ENCODE results near the gene SRBD1.

Gene SRBD1

DNA sequence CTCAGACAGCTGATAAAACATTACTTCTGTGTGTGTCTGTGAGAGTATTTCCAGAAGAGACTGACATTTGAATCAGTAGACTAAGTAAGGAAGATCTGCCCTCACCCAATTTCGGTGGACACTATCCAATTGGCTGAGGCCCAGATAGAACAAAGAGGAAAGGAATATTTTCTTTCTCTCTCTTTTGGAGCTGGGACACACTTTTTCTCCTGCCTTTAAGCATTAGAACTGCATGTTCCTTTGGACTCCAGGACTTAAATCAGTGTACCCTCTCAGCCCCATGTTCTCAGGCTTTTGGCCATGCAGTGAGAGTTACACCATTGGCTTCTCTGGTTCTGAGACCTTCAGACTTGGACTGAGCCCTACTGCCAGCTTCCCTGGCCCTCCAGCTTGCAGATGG is 3.3 kb upstream of the SRBD1 start:
- H3K36me3 ChIP-seq (ENCODE audit: control insufficient read depth, insufficient read depth, low read length) = no peaks in the 10 kb centered on the region
- H3K4me1 ChIP-seq (ENCODE audit: control insufficient read depth, insufficient read depth, low read length) = peaks cover 6% of the 10 kb centered on the region
- no peak overlapping the region for H3K4me3 ChIP-seq (ENCODE audit: low read depth, low read length)

DNA sequence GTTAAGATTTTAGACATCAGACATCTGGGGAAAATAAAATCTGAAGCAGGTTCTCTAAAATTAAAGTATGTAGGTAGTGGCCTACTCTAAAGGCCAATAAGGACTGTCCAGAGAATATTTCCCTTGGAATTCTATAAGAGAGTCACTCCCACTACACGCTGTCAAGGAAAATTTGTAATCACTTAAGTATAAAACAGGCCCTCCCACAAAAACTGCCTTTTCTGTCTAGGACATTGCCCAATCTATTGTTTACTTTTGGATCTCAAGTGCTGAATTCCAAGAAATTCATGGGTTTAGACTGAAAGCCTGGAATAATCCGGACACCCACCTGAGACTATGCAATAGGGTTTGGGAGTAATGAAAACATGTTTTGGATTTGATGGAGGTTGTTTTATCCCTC is 1.7 kb upstream of the SRBD1 start:
- no peak overlapping the region for H3K4me3 ChIP-seq (ENCODE audit: low read depth, low read length)
- no peak overlapping the region for H3K9ac ChIP-seq (ENCODE audit: low read length)
- H3K36me3 ChIP-seq (ENCODE audit: control insufficient read depth, insufficient read depth, low read length) = no peaks in the 10 kb centered on the region
- no peak overlapping the region for H3K27ac ChIP-seq (ENCODE audit: low read depth, low read length)
- no peaks in the 10 kb centered on the region for H3K9me3 ChIP-seq (ENCODE audit: control insufficient read depth, insufficient read depth, low read depth, low read length)
- H3K4me1 ChIP-seq (ENCODE audit: control insufficient read depth, insufficient read depth, low read length) = peaks cover 8% of the 10 kb centered on the region
- no peaks in the 10 kb centered on the region for H3K27me3 ChIP-seq (ENCODE audit: control insufficient read depth, insufficient read depth, low read length)

More for the DNA sequence above, 3.3 kb upstream of the SRBD1 start:
- no peaks in the 10 kb centered on the region for H3K9me3 ChIP-seq (ENCODE audit: control insufficient read depth, insufficient read depth, low read depth, low read length)
- H3K27me3 ChIP-seq (ENCODE audit: control insufficient read depth, insufficient read depth, low read length) = no peaks in the 10 kb centered on the region
- H3K27ac ChIP-seq (ENCODE audit: low read depth, low read length) = no peak overlapping the region
- no peak overlapping the region for H3K9ac ChIP-seq (ENCODE audit: low read length)

DNA sequence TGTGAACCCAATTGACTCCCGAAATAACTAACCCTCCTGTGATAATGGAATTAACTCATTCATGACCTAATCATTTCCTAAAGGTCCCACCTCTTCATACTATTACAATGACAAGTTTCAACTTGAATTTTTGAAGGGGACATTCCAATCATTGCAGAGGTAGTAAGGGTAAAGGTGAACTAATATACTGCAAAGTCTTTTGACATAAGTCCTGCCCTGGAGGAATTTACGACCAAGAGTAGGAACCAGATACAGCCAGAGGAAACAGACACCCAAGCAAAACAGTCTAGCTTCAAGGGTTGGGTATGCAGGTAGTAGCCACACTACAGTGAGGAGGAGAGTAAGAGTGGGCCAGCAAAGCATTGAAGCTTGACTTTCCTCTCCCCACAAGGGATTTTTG is 1.2 kb upstream of the SRBD1 start:
- no peaks in the 10 kb centered on the region for H3K27me3 ChIP-seq (ENCODE audit: control insufficient read depth, insufficient read depth, low read length)
- peaks cover 11% of the 10 kb centered on the region for H3K4me1 ChIP-seq (ENCODE audit: control insufficient read depth, insufficient read depth, low read length)
- no peaks in the 10 kb centered on the region for H3K36me3 ChIP-seq (ENCODE audit: control insufficient read depth, insufficient read depth, low read length)
- H3K27ac ChIP-seq (ENCODE audit: low read depth, low read length) = no peak overlapping the region
- H3K4me3 ChIP-seq (ENCODE audit: low read depth, low read length) = no peak overlapping the region
- H3K9ac ChIP-seq (ENCODE audit: low read length) = no peak overlapping the region
- H3K9me3 ChIP-seq (ENCODE audit: control insufficient read depth, insufficient read depth, low read depth, low read length) = no peaks in the 10 kb centered on the region

DNA sequence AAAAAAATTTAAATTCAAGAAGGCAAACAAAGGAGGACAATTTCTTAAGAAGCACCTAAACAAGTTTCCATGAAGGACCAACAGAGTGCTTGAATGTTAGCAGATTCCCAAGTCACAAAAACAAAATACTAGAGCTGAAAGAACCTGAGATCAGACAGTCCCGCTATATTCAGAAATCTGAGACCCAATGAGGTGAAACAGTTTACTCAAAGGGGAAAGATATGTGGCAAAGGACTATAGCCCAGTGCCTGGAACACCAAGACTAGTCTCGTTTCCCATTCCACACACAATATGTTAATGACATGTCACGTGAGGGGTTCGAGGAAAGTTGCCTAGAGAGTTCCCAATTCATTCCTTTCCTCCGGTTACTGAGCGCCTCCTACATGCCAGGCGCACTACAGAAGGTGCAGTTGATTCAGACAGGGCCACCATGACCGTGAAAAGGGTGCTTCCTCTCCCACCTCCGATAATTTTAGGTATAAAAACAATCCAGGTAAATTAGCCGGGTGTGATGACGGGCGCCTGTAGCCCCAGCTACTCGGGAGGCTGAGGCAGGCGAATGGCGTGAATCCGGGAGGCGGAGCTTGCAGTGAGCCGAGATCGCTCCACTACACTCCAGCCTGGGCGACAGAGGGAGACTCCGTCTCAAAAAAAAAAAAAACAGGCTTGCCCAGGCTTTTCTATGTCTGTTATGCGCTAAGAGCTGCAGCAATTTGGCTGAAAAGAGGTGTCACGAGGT is 617 bp downstream of the SRBD1 start:
- H3K9ac ChIP-seq (ENCODE audit: low read length) = peak overlapping the region; percentile 88
- H3K27ac ChIP-seq (ENCODE audit: low read depth, low read length) = peak overlapping the region; percentile 90; the same call in 1 of the 2 replicates
- H3K9me3 ChIP-seq (ENCODE audit: control insufficient read depth, insufficient read depth, low read depth, low read length) = no peaks in the 10 kb centered on the region
- peak overlapping the region; percentile 84 for H3K4me3 ChIP-seq (ENCODE audit: low read depth, low read length)
- no peaks in the 10 kb centered on the region for H3K27me3 ChIP-seq (ENCODE audit: control insufficient read depth, insufficient read depth, low read length)
- H3K36me3 ChIP-seq (ENCODE audit: control insufficient read depth, insufficient read depth, low read length) = 0 out of 2 replicates have a peak, but pooled peaks cover under 1% of the 10 kb centered on the region
- H3K4me1 ChIP-seq (ENCODE audit: control insufficient read depth, insufficient read depth, low read length) = peaks cover 11% of the 10 kb centered on the region

DNA sequence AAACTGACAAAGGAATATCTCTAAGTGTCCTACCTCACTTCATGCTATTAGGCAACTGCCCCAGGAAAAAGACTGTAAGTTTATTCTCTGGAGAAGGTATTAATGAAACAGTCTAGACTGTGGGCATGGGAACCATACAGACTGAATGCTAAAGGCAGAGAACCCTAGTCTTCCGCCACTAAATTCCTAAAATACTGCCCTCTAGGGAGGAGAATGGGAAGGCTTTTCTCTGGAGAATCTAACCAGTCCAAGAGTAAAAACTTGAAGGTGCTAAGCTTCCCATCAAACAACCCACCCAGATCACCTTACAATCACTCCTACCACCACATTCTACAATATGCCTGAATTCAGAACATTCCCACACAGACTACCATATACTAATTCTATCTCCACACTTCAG is 3.4 kb downstream of the SRBD1 start:
- no peaks in the 10 kb centered on the region for H3K9me3 ChIP-seq (ENCODE audit: control insufficient read depth, insufficient read depth, low read depth, low read length)
- peaks cover 18% of the 10 kb centered on the region for H3K36me3 ChIP-seq (ENCODE audit: control insufficient read depth, insufficient read depth, low read length)
- no peak overlapping the region for H3K9ac ChIP-seq (ENCODE audit: low read length)
- H3K27ac ChIP-seq (ENCODE audit: low read depth, low read length) = no peak overlapping the region
- H3K27me3 ChIP-seq (ENCODE audit: control insufficient read depth, insufficient read depth, low read length) = no peaks in the 10 kb centered on the region
- H3K4me3 ChIP-seq (ENCODE audit: low read depth, low read length) = no peak overlapping the region
- H3K4me1 ChIP-seq (ENCODE audit: control insufficient read depth, insufficient read depth, low read length) = peaks cover 11% of the 10 kb centered on the region

DNA sequence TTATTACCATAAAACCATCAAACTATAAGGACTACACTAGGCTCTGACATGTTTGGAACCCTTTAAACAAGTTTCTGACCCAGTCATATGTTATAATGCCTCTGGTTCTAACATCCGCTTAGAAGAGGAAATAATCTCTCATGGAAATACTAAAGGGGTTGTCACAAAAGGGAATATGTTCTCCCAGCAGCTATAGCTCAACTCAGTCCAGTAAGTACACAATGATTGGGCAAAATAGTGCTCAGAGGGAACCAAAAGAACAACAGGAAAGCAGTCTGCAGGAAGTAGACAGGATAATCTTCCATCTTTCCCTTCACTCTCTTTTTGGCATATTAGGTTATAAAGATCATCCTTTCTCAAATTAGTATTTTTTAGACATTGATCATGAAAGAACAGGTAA is 4.3 kb downstream of the SRBD1 start:
- Histone ChIP-seq H3K36me3 (ENCODE audit: control insufficient read depth, insufficient read depth, low read length) (peaks cover 23% of the 10 kb centered on the region), H3K9me3 (ENCODE audit: control insufficient read depth, insufficient read depth, low read depth, low read length) (no peaks in the 10 kb centered on the region), H3K27me3 (ENCODE audit: control insufficient read depth, insufficient read depth, low read length) (no peaks in the 10 kb centered on the region), H3K9ac (ENCODE audit: low read length) (no peak overlapping the region), H3K4me3 (ENCODE audit: low read depth, low read length) (no peak overlapping the region), H3K27ac (ENCODE audit: low read depth, low read length) (no peak overlapping the region), H3K4me1 (ENCODE audit: control insufficient read depth, insufficient read depth, low read length) (peaks cover 11% of the 10 kb centered on the region; the same call in 1 of the 2 replicates)

DNA sequence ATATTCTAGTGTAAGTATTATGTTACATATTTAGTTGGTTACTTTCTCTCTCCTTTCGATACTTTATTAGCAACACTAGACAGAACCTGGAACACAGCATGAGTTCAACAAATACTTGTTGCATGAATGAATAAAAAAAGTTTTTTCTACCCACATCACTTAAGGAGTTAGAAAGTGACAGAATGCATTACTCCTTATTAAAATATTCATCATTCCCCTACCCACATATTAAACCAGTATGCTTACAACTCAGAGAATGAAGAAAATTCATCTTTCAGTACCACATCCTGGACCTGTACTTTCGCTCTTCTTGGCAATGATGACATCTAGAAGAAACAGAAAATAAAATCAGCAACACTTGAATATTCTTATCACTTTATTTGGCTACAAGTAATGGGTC is 6.0 kb downstream of the SRBD1 start:
- Histone ChIP-seq H3K27ac (ENCODE audit: low read depth, low read length) (no peak overlapping the region), H3K9ac (ENCODE audit: low read length) (no peak overlapping the region), H3K4me3 (ENCODE audit: low read depth, low read length) (no peak overlapping the region), H3K4me1 (ENCODE audit: control insufficient read depth, insufficient read depth, low read length) (peaks cover 9% of the 10 kb centered on the region; the same call in 1 of the 2 replicates), H3K9me3 (ENCODE audit: control insufficient read depth, insufficient read depth, low read depth, low read length) (no peaks in the 10 kb centered on the region), H3K36me3 (ENCODE audit: control insufficient read depth, insufficient read depth, low read length) (peaks cover 40% of the 10 kb centered on the region), H3K27me3 (ENCODE audit: control insufficient read depth, insufficient read depth, low read length) (no peaks in the 10 kb centered on the region)

DNA sequence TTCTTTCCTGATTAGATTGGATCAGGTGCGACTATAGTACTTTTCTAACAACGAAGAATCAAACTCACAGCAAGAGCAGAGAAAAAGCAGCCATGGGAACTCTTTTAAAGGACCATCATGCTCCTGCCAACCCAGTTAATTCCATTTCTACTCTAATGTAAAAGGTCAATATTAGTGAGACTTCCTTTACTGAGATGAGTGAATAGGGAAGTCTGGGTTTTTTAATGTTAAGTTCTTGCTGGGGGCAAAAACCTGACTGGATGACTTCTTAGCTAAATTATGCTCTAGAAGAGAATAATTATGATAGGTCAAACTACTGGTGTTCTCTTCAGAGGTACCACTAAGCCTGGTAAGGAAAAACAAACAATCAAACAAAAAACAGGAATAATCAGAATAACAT is 8.4 kb downstream of the SRBD1 start:
- Histone ChIP-seq H3K9ac (ENCODE audit: low read length) (no peak overlapping the region), H3K27me3 (ENCODE audit: control insufficient read depth, insufficient read depth, low read length) (no peaks in the 10 kb centered on the region), H3K4me1 (ENCODE audit: control insufficient read depth, insufficient read depth, low read length) (0 out of 2 replicates have a peak, but pooled peaks cover 3% of the 10 kb centered on the region), H3K4me3 (ENCODE audit: low read depth, low read length) (no peak overlapping the region), H3K9me3 (ENCODE audit: control insufficient read depth, insufficient read depth, low read depth, low read length) (no peaks in the 10 kb centered on the region), H3K27ac (ENCODE audit: low read depth, low read length) (no peak overlapping the region), H3K36me3 (ENCODE audit: control insufficient read depth, insufficient read depth, low read length) (peaks cover 65% of the 10 kb centered on the region)

DNA sequence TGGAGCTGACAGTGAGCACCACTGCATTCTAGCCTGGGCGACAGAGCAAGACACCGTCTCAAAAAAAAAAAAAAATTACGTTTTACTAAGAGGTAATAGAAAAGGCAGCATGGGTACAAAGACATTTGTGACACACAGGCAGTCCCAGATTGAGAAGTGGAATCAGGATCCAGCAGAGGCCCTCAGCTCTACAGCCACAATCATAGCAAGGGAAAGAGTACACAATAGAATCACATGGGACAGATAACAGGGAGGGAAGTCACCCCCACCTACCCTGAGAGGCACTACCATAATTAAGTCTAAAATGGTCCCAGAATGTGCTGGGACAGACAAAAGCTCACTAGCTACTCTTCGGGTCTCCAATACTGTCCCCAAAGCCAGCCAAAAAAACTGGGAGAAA is 12.5 kb downstream of the SRBD1 start:
- H3K4me3 ChIP-seq (ENCODE audit: low read depth, low read length) = no peak overlapping the region
- no peaks in the 10 kb centered on the region for H3K4me1 ChIP-seq (ENCODE audit: control insufficient read depth, insufficient read depth, low read length)
- H3K9me3 ChIP-seq (ENCODE audit: control insufficient read depth, insufficient read depth, low read depth, low read length) = no peaks in the 10 kb centered on the region
- H3K27me3 ChIP-seq (ENCODE audit: control insufficient read depth, insufficient read depth, low read length) = no peaks in the 10 kb centered on the region
- no peak overlapping the region for H3K27ac ChIP-seq (ENCODE audit: low read depth, low read length)
- no peak overlapping the region for H3K9ac ChIP-seq (ENCODE audit: low read length)
- H3K36me3 ChIP-seq (ENCODE audit: control insufficient read depth, insufficient read depth, low read length) = peaks cover 61% of the 10 kb centered on the region

DNA sequence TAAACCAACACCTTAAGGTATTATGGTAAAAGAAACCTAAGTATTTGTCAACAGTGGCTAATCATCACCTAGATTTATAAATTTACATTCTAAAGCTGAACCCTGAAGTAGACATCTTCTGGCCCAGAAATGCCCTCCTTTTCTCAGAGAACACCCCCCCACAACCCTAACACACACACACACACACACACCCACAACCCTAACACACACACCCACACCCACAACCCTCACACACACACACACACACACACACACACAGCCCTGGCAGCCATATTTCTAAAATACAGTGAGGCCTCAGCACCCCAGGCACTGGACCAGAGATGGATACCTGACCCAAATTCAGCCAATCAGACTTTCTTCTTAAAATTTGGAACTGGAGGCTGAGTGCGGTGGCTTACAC is 14.3 kb downstream of the SRBD1 start:
- Histone ChIP-seq H3K27me3 (ENCODE audit: control insufficient read depth, insufficient read depth, low read length) (no peaks in the 10 kb centered on the region), H3K36me3 (ENCODE audit: control insufficient read depth, insufficient read depth, low read length) (peaks cover 57% of the 10 kb centered on the region), H3K27ac (ENCODE audit: low read depth, low read length) (no peak overlapping the region), H3K9me3 (ENCODE audit: control insufficient read depth, insufficient read depth, low read depth, low read length) (no peaks in the 10 kb centered on the region), H3K9ac (ENCODE audit: low read length) (no peak overlapping the region), H3K4me1 (ENCODE audit: control insufficient read depth, insufficient read depth, low read length) (no peaks in the 10 kb centered on the region), H3K4me3 (ENCODE audit: low read depth, low read length) (no peak overlapping the region)

DNA sequence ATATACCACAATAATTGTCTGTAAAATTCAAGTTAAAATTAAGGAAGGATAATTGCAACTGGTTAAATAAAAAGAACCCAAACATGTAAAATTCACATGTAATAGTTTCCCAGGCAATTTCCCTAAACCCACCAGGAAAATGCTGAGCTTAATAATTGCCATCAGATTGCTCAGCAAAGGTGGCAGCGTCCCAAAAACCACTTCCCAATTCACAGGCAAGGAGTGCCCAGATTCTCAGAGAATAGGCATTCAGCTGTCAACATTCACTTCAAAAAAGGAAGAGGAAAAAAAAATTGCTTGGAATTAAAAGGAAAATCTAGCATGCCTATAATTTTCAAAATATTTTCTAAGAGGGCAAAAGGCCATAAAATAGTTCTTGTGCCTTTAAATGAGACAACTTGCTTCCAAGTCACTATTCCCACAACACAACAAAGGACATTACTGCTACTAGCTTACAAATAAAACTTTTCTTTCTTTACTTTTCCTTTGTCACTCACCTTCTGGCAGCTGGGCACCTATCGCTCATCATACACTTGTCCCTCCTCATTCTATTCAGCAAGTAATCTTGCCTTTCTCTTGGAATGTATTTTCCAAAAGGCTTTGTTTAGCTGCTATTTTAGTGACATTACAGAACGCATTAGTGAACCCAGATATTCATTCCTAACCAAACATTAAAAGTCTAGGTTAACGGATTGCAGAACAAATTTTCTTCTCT is 15.2 kb downstream of the SRBD1 start:
- H3K27me3 ChIP-seq (ENCODE audit: control insufficient read depth, insufficient read depth, low read length) = no peaks in the 10 kb centered on the region
- H3K4me1 ChIP-seq (ENCODE audit: control insufficient read depth, insufficient read depth, low read length) = no peaks in the 10 kb centered on the region
- H3K9me3 ChIP-seq (ENCODE audit: control insufficient read depth, insufficient read depth, low read depth, low read length) = no peaks in the 10 kb centered on the region
- H3K36me3 ChIP-seq (ENCODE audit: control insufficient read depth, insufficient read depth, low read length) = peaks cover 57% of the 10 kb centered on the region
- H3K27ac ChIP-seq (ENCODE audit: low read depth, low read length) = no peak overlapping the region
- no peak overlapping the region for H3K9ac ChIP-seq (ENCODE audit: low read length)
- H3K4me3 ChIP-seq (ENCODE audit: low read depth, low read length) = no peak overlapping the region
